ENCODE measurements around the gene TPST2.

DNA sequence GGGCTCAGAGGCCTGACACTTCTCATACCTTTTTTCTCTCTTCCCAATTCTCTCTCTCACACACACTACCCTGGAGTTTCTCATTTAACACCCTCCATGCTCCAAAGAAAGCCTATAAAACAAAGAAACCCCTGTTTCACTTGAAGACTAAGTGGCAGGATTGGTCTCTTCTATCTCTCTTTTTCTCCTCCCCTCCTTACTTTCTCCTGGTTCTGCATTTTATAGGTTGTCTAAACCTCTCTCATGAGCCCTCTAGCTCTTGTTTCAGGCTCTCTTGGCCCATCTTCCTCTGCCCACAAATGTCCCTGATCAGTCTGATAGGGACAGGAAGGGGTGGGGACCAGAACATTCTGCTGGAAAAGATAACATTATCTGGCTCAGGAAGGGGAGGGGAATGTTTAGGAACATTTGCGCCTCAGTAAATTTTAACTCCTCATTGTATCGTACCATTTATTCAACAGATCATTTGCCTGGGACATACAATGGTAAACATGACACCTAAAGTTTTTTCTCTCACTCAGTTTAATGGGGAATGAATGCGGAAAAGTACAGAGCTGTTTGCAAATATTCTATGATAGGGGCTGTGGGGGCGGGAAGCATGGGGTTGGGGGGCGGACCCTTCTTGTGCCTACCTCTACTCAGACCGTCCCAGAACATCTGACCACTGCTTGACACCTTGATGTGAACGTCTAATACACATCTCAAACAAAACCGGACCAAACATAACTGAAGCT is 42.7 kb upstream of the TPST2 start:
- TF ChIP-seq HDAC2 (IDR thresholded peaks at IDR 0.05): peak; percentile 86
- TF ChIP-seq, protein P1, sequence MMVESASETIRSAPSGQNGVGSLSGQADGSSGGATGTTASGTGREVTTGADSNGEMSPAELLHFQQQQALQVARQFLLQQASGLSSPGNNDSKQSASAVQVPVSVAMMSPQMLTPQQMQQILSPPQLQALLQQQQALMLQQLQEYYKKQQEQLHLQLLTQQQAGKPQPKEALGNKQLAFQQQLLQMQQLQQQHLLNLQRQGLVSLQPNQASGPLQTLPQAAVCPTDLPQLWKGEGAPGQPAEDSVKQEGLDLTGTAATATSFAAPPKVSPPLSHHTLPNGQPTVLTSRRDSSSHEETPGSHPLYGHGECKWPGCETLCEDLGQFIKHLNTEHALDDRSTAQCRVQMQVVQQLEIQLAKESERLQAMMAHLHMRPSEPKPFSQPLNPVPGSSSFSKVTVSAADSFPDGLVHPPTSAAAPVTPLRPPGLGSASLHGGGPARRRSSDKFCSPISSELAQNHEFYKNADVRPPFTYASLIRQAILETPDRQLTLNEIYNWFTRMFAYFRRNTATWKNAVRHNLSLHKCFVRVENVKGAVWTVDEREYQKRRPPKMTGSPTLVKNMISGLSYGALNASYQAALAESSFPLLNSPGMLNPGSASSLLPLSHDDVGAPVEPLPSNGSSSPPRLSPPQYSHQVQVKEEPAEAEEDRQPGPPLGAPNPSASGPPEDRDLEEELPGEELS (CRISPR knock-in tag; IDR thresholded peaks at IDR 0.05; ENCODE audit: borderline replicate concordance): no peak
- TF ChIP-seq RBM14 (IDR thresholded peaks at IDR 0.05; ENCODE audit: borderline replicate concordance, insufficient read depth, low read depth, low read length): no peak
- TF ChIP-seq ZC3H11A (IDR thresholded peaks at IDR 0.05; ENCODE audit: low read depth, low read length): no peak
- TF ChIP-seq GABPB1 (CRISPR knock-in tag; IDR thresholded peaks at IDR 0.05): no peak
- peak; percentile 97 for TF ChIP-seq EP300 (IDR thresholded peaks at IDR 0.05; ENCODE audit: low read length)
- no peak for TF ChIP-seq NR2F6 (CRISPR knock-in tag; IDR thresholded peaks at IDR 0.05)
- TF ChIP-seq ZNF263 (CRISPR knock-in tag; IDR thresholded peaks at IDR 0.05; ENCODE audit: borderline replicate concordance): no peak
- TF ChIP-seq, protein P2, sequence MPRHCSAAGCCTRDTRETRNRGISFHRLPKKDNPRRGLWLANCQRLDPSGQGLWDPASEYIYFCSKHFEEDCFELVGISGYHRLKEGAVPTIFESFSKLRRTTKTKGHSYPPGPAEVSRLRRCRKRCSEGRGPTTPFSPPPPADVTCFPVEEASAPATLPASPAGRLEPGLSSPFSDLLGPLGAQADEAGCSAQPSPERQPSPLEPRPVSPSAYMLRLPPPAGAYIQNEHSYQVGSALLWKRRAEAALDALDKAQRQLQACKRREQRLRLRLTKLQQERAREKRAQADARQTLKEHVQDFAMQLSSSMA (CRISPR knock-in tag; IDR thresholded peaks at IDR 0.05): no peak
- no peak for TF ChIP-seq NRF1 (conservative IDR thresholded peaks at IDR 0.05 in 1 of 2, IDR thresholded peaks at IDR 0.05 in 1 of 2)
